HepG2 (cell line): ENCODE measurements around the gene FGF19. TPM values are rescaled to one million over a fixed set of nuclear protein-coding genes. Genes with fewer than 3 reads are reported as not detected.

ENCODE experiments used
- AGO1 ChIP-seq: fragments of 200-400 bp; formaldehyde crosslinking; IDR thresholded peaks from 2 replicates; pipeline ENCODE4 v1.6.1; 2017; ENCODE audit warnings: mild to moderate bottlenecking, low read depth, low read length, moderate library complexity; ENCODE audit not compliant: poor library complexity, severe bottlenecking
- ARHGAP35 ChIP-seq: sonication (generic); formaldehyde crosslinking; IDR thresholded peaks from 2 replicates; pipeline ENCODE4 v1.9.0; 2022; ENCODE audit warnings: mild to moderate bottlenecking, inconsistent platforms, moderate library complexity, missing genetic modification reagents, borderline replicate concordance
- CHCHD3 ChIP-seq: sonication (generic); formaldehyde crosslinking; IDR thresholded peaks from 2 replicates; pipeline ENCODE4 v1.8.0; 2022; ENCODE audit warnings: mild to moderate bottlenecking, missing genetic modification reagents, moderate library complexity
- FOXK1 ChIP-seq: sonication (generic); formaldehyde crosslinking; IDR thresholded peaks from 2 replicates; pipeline ENCODE4 v1.4.0; 2020; ENCODE audit warnings: low read depth, missing genetic modification reagents, borderline replicate concordance
- GABPB1 ChIP-seq: IDR thresholded peaks from 2 replicates; pipeline ENCODE4 v1.6.1; 2016; ENCODE audit warnings: mild to moderate bottlenecking, missing genetic modification reagents, moderate library complexity, missing compliant biosample characterization
- IKZF1 ChIP-seq: fragments of 450-650 bp; IDR thresholded peaks from 2 replicates; pipeline ENCODE4 v1.7.1; 2016
- KAT7 ChIP-seq: IDR thresholded peaks from 2 replicates; pipeline ENCODE4 v1.6.1; 2018; ENCODE audit warnings: borderline replicate concordance, missing compliant biosample characterization
- KDM3A ChIP-seq: IDR thresholded peaks from 2 replicates; pipeline ENCODE4 v1.6.1; 2018; ENCODE audit warnings: low read depth, missing compliant biosample characterization
- MTF1 ChIP-seq: sonication (generic); formaldehyde crosslinking; IDR thresholded peaks from 2 replicates; pipeline ENCODE4 v1.5.0; 2020; ENCODE audit warnings: missing genetic modification reagents
- NFE2 ChIP-seq: sonication (generic); formaldehyde crosslinking; IDR thresholded peaks from 2 replicates; pipeline ENCODE4 v1.4.0; 2020; ENCODE audit warnings: missing genetic modification reagents
- PAXIP1 ChIP-seq: sonication (generic); formaldehyde crosslinking; conservative IDR thresholded peaks from 2 replicates; pipeline ENCODE4 v1.4.0; 2020; ENCODE audit warnings: mild to moderate bottlenecking, missing genetic modification reagents, moderate library complexity
- PBX2 ChIP-seq: IDR thresholded peaks from 2 replicates; pipeline ENCODE4 v1.6.1; 2016; ENCODE audit warnings: control low read depth
- PTBP1 ChIP-seq: fragments of 200-400 bp; formaldehyde crosslinking; IDR thresholded peaks from 2 replicates; pipeline ENCODE4 v1.6.1; 2018; ENCODE audit warnings: low read length, low read depth; ENCODE audit not compliant: poor library complexity, severe bottlenecking
- SIN3B ChIP-seq: fragments of 150-350 bp; IDR thresholded peaks from 2 replicates; pipeline ENCODE4 v1.6.1; 2014; ENCODE audit warnings: low read length
- SOX6 ChIP-seq, 2 experiments: fragments of 450-650 bp in 1 of 2; sonication (generic) in 1 of 2; formaldehyde crosslinking in 1 of 2; IDR thresholded peaks; 2 replicates each; pipeline versions ENCODE4 v1.4.0 to v1.6.1; 2017 to 2020; ENCODE audit warnings: antibody characterized with exemption in 1 of 2, mild to moderate bottlenecking in 1 of 2, missing genetic modification reagents in 1 of 2
- SRY ChIP-seq: sonication (generic); formaldehyde crosslinking; IDR thresholded peaks from 2 replicates; pipeline ENCODE4 v1.8.0; 2022; ENCODE audit warnings: mild to moderate bottlenecking, missing genetic modification reagents
- ZBTB20 ChIP-seq: sonication (generic); formaldehyde crosslinking; IDR thresholded peaks from 2 replicates; pipeline ENCODE4 v1.8.1; 2023; ENCODE audit warnings: missing genetic modification reagents, low read depth, mild to moderate bottlenecking, borderline replicate concordance
- ZNF282 ChIP-seq: fragments of 450-650 bp; IDR thresholded peaks from 2 replicates; pipeline ENCODE4 v1.6.1; 2018; ENCODE audit not compliant: partially characterized antibody
- ZNF597 ChIP-seq: sonication (generic); formaldehyde crosslinking; IDR thresholded peaks from 2 replicates; pipeline ENCODE4 v1.5.0; 2020; ENCODE audit warnings: missing genetic modification reagents
- ZNF598 ChIP-seq: sonication (generic); formaldehyde crosslinking; IDR thresholded peaks from 2 replicates; pipeline ENCODE4 v1.5.1; 2020; ENCODE audit warnings: mild to moderate bottlenecking, missing genetic modification reagents, borderline replicate concordance
- ZNF644 ChIP-seq: IDR thresholded peaks from 2 replicates; pipeline ENCODE4 v1.6.1; 2016; ENCODE audit warnings: low read depth
- ZNF788 ChIP-seq: sonication (generic); formaldehyde crosslinking; IDR thresholded peaks from 2 replicates; pipeline ENCODE4 v1.5.0; 2020; ENCODE audit warnings: mild to moderate bottlenecking, missing genetic modification reagents, borderline replicate concordance
- ZSCAN30 ChIP-seq: sonication (generic); formaldehyde crosslinking; IDR thresholded peaks from 2 replicates; pipeline ENCODE4 v1.5.0; 2020; ENCODE audit warnings: mild to moderate bottlenecking, missing genetic modification reagents
- ZSCAN31 ChIP-seq: sonication (generic); formaldehyde crosslinking; IDR thresholded peaks from 2 replicates; pipeline ENCODE4 v1.5.0; 2020; ENCODE audit warnings: low read depth, mild to moderate bottlenecking, missing genetic modification reagents
- polyA plus RNA-seq, 8 experiments: library from polyadenylated mRNA; depleted of rRNA in 3 of 8; stranded (reverse) in 7 of 8; unstranded in 1 of 8; fragments of >200 nt; fragmentation: Illumina TruSeq in 4 of 8; extraction: Trizol in 4 of 8; gene quantifications; 2 replicates each; pipeline versions ENCODE4 v1.2.1 to v1.2.3, GENCODE V29; 2011 to 2016; ENCODE audit warnings: low read depth in 4 of 8, missing spikeins in 1 of 8, mixed read lengths in 1 of 8; ENCODE audit not compliant: insufficient read depth in 1 of 8
- total RNA-seq, 5 experiments: library from RNA; depleted of rRNA; stranded (reverse); fragments of >200 nt; fragmentation: Illumina TruSeq; extraction: Trizol; gene quantifications; 2 replicates each; pipeline ENCODE4 v1.2.3, GENCODE V29; 2016; ENCODE audit warnings: low read depth in 1 of 5

The FGF19 gene
- total and polyA plus RNA-seq, 2 of the 13 experiments (the other 11 are each of a cell fraction or from before 2014, with no cell fraction given): 0.07 TPM; not detected in 1

- TF ChIP-seq PAXIP1 (CRISPR knock-in tag) (peak; percentile 88), ZNF644 (no peak), ZNF282 (no peak), ZNF597 (CRISPR knock-in tag) (no peak), ZSCAN31 (0 out of 2 replicates have a peak, but pooled peaks have one; percentile 50), CHCHD3 (CRISPR knock-in tag) (no peak), ZBTB20 (CRISPR knock-in tag) (peak; percentile 64; the same call in 1 of the 2 replicates), ARHGAP35 (CRISPR knock-in tag) (no peak; the same call in 1 of the 2 replicates), PBX2 (CRISPR knock-in tag) (no peak), KDM3A (CRISPR knock-in tag) (no peak), NFE2 (no peak), SRY (CRISPR knock-in tag) (no peak), SOX6 (IDR thresholded peaks at IDR 0.05) (no peak), SOX6 (CRISPR knock-in tag; IDR thresholded peaks at IDR 0.05) (peak; percentile 93), FOXK1 (CRISPR knock-in tag) (peak; percentile 47; the same call in 1 of the 2 replicates), ZNF598 (0 out of 2 replicates have a peak, but pooled peaks have one; percentile 19), IKZF1 (no peak), AGO1 (peak; percentile 95), GABPB1 (CRISPR knock-in tag) (0 out of 2 replicates have a peak, but pooled peaks have one; percentile 20), ZSCAN30 (CRISPR knock-in tag) (no peak), ZNF788 (no peak; the same call in none of the 2 replicates), KAT7 (CRISPR knock-in tag) (no peak), MTF1 (no peak), PTBP1 (peak; percentile 25), SIN3B (no peak)
Measured at GRCh38 chr11:69654660-69655478, 49.0 kb downstream of the FGF19 start (continued).
